Stimulated activated CD8-positive, alpha-beta memory T cell treated with anti-CD3 and anti-CD28 coated beads, Interleukin-2, amount 100 ng/mL, for 48 hours (primary cell): ENCODE measurements around the gene CDKN2B-AS1.

Experiments used
- DNase-seq, 2 donors: peaks; one replicate each; pipeline ENCODE4 v3.0.0-alpha.2; 2020; ENCODE audit warnings: low read depth in 2 of 2

The CDKN2B-AS1 gene

DNA sequence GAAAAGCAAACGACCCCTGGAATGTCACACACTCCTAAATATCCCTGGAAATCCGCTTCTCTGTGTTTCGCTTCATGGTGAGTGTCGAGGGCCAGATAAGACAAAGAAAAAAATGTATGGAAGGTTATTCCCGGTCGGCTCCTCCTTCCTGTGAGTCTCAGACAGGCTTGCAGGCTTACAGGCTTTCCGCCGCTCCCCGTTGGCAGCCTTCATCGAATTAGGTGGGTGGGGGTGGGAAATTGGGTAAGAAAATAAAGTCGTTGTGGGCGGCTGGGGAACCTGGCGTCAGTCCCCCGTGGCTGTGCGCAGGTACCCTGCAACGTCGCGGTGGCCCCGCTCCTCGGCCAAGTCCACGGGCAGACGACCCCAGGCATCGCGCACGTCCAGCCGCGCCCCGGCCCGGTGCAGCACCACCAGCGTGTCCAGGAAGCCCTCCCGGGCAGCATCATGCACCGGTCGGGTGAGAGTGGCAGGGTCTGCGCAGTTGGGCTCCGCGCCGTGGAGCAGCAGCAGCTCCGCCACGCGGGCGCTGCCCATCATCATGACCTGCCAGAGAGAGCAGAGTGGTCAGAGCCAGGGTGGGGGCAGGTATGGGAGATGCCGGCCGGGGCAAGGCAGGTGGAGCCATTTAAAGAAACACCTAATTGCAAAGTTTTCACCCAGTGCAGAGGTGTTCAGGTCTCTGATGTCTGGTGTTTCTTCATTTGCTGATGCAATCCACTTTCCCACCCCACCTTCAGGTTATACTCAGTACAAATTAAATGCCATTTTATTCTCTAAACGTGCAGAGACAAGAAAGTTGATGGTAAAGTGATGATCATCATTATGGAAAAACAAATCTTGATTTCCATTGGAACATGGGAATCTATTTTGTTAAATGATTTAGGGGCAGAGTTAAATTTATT lies 11.4 kb downstream of the CDKN2B-AS1 start:
- DNase-seq: no peak

DNA sequence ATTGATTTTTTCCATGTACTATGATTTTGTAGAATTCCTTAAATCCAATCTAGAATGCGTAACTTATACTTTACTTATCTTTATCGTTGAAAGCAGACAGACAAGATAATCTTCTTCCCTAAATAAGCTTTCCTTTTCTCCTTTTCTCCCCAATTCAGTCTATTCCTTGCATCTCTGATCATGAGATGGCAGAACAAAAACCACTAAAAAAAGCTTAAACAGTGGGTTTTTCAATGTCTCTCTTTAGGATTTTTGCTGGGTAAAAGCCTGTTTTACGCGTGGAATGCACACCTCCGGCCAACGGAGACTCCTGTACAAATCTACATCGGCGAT lies 13.8 kb downstream of the CDKN2B-AS1 start:
- DNase-seq: no peak

DNA sequence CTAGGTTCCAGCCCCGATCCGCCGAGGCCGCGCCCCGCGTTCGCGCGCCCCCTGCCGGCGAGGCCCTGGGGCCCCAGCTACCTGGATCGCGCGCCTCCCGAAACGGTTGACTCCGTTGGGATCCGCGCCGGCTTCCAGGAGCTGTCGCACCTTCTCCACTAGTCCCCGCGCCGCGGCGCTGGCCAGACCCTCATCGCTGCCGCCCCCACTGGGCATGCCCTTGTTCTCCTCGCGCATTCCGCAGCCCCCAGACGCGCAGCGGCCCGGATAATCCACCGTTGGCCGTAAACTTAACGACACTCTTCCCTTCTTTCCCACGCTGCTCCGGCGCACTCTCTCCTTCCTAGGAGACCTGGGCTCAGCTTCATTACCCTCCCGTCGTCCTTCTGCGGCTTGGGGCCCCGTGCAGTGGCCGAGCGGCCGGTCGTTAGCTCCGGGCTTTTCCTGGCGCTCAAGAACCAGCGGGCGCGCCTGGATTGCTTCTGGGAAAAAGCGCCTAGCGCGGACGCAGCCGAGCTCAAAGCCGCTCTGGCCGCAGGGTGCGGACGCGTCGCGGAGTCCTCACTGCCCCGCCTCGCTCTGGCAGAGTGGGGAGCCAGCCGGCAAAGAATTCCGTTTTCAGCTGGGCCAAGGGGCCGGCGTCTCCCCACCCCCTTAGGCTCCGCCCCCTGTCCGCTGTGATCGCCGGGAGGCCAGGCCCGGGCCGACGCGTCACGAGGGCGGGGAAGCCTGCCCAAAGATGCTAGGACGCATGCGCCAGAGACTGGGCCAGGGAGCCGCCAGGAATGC lies 14.3 kb downstream of the CDKN2B-AS1 start, which contains the start of gene CDKN2B:
TSS of gene CDKN2B (minus strand) at position 589 of the 789 bp plus-strand sequence. CDS start at position 237, 352 bp downstream.
- peak; percentile 66 to 76 for DNase-seq

DNA sequence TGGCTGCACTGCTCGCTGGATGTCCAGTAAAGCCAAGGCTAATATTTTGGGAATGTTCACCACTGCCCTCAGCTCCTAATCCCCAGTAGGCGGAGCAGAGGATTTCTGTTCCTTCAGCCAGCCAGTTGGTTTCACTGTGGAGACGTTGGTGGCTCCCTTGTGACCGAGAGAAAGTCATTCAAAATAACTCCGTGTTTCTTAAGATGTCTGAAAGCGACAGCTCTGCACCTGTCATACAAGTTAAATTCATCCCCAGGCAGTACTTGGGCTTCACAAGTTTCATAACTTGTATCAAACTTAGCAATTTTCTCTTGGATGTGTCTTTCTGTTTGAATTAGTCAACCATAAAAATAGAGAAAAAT lies 14.9 kb downstream of the CDKN2B-AS1 start:
- DNase-seq: no peak

DNA sequence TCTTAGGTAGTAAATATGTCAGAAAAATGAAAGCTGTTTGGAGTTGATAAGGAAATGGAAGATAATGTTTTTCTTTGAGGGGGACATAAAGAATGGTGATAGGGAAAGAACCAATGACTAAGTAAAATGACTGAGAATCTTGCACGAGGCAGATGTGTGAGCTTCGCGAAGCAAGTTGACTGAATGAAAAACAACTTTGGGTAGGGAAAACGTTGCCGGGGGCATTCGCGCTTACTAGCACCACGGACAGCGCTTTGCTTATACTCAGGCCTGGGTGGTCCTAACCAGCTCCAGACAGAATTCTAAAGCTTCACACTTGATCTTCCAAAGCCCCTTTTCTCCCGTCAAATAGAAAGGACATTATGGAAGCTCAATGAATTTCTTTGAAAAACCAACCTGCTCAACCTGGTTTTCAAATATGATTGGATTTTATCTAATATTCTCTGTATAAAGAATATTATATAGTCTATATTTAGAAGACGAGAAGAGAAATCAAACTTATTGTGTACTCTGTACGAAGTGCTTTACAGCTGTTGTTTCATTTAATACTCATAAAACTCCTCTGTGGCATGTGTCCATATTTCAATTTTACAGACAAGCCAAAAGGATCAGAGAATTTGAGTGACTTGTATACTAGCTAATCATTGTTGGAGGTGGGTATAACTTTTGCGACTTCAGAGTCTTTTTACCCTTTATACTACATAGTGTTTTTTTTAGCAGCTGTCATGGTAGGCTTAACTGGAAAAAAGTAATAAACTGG lies 16.5 kb downstream of the CDKN2B-AS1 start:
- DNase-seq: no peak

DNA sequence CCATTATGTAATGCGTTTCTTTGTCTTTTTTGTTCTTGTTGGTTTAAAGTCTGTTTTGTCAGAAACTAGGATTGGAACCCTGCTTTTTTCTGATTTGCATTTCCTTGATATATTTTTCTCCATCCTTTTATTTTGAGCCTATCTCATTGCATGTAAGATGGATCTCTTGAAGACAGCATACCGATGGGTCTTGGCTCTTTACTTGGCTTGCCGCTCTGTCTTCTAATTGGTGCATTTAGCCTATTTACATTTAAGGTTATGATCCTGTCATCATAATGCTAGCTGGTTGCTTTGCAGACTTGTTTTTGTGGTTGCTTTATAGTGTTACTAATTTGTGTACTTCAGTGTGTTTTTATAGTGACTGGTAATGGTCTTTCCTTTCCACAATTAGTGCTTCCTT lies 27.8 kb downstream of the CDKN2B-AS1 start:
- DNase-seq: no peak

DNA sequence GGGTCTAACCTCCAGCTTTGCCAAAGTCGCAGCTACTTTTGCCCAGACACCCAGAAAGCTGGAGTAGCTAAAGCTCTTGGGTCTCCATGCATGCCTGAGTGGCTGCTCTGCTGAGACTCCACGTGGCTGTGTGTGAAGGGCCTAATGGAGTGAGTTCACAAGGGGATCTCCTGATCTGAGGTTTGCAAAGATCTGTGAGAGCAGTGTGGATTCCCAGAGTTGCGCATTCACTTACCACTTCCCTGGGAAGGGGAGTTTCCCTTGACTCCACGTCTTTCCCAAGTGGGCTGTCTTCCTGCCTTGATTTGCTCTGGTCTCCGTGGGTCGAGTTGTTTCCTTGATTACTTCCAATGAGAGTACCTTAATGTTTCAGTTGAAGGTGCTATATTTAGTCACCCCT lies 32.1 kb downstream of the CDKN2B-AS1 start:
- DNase-seq: no peak

DNA sequence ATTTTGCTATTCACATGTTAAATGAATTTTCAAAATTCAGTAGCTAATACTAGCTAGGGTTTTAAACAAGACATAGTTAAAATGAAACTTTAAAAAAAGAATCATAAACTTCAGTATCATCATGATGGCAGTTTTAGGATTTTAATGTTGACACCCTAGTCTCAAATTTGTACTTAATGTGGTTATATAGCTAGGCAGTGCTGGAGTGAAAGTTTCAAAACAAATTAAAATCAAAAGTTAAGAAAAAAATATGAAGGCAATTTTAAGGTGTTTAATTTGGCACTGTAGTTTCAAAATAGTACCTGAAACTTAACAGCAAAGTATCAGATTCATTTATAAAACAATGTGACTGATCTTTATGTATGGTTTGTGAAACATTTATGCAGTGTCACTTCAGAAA lies 33.8 kb downstream of the CDKN2B-AS1 start:
- DNase-seq: no peak

DNA sequence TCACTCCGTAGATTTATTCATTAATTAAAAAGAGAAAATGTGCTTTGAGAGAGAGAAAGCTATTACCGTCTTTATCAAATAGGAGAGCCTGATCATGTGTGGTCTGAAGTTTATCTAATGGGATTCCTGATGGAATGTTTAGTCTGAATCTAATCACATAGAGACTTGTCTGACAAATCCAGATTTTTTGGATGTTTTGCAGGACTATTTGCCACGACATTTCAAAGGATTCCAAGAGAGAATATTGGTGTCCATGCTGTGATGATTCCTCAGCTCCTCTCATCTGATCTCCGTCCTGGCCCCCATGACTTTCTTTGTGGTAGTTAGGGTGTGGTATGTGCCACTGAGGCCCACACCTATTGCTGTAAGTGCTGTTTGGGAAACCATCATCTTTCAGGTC lies 34.6 kb downstream of the CDKN2B-AS1 start:
- no peak for DNase-seq

DNA sequence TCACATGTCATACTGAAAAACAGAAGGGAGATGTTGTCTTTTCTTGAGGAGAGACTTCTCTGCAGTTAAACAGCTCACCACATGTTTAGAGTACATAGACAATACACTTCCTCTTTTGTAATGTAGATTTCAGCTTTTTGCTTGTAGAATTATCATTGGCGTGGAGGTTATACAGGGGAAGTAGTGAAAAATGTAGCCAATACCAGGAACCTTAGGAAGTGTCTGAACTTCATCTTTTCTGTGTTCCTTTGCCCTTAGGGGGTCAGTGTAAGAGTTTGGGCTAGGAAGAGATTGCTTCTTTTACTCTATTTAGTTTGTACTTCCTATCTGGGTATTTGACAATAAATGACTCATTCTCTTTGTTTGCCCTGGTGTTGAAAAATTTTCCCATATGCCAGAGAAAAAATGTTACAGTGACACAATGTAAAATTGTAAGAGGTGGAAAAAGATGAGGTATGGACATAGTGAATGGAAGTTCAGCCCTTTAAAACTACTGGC lies 35.6 kb downstream of the CDKN2B-AS1 start:
- DNase-seq: no peak

DNA sequence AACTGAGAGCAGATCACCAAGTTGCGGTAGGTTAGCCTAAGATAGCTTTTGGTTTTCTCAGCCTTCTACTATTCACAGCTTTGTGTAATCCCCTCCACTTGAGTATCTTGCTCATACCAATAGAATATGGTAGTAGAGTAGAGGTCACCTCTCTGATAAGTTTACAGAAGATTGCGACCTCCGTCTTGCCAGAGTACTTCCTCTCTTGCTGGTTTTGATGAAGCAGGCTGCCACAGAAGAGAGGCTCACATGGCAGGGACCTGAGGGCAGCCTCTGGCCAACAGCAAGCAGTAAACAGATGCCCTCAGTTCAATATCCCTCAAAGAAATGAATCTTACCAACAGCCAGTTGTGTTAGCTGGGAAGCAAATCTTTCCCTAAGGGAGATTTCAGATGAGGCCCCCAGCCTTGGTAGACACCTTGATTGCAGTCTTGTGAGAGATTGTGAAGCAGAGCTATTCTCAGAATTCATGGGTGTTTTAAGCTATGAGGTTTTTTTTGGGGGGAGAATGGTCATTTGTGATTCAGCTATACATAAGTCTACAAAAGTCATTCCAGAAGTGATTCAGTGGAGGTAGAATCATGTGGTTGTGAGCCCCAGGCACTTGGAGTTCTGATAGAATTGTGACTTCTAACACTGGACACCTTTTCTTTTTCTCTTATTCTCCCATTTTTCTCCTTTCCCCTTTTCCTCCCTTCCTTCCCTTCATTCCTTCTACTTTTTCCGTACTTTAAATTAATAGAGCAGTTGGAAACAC lies 37.2 kb downstream of the CDKN2B-AS1 start:
- DNase-seq: no peak

DNA sequence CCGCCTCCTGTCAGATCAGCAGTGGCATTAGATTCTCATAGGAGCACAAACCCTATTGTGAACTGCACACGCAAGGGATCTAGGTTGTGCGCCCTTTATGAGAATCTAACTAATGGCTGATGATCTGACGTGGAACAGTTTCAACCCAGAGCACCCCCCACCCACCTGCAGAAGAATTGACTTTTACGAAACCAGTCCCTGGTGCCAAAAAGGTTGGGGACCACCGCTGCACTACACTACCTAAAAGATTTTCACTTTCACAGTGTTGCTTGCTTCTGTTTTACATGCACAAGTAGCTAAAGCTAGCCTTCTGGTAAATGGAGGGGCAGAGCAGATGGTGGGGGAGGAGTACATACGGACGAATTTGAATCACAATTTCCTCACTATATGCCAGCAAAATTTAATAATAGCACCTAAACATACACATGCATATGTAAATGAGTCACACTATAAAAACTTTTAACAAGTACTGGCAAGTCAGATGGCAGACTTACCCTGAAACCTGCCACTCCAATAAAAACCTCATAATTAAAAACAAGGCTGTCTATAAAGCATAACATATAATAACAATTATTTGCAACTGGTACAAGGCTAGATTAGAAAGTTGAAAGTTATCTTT lies 38.5 kb downstream of the CDKN2B-AS1 start:
- DNase-seq: no peak

DNA sequence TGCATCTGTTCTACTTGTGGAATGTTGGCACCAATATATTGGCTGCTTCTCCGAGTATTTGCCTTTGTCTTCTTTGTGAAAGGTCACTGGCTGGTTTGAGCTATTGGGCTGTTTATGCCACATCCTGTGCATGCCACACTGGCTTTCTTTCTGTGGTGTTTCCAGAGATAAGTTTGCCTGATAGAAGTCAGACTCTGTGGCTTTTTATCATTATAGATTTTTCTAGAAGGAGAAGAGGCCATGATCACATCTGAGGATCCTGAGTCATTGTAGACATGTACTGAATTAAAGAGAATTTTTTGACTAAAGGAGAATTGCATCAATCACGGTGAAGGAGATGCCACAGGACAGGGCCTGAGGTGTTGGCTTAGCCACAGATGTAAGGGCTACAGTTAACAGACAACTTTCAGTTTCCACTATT lies 41.0 kb downstream of the CDKN2B-AS1 start:
- DNase-seq: no peak

DNA sequence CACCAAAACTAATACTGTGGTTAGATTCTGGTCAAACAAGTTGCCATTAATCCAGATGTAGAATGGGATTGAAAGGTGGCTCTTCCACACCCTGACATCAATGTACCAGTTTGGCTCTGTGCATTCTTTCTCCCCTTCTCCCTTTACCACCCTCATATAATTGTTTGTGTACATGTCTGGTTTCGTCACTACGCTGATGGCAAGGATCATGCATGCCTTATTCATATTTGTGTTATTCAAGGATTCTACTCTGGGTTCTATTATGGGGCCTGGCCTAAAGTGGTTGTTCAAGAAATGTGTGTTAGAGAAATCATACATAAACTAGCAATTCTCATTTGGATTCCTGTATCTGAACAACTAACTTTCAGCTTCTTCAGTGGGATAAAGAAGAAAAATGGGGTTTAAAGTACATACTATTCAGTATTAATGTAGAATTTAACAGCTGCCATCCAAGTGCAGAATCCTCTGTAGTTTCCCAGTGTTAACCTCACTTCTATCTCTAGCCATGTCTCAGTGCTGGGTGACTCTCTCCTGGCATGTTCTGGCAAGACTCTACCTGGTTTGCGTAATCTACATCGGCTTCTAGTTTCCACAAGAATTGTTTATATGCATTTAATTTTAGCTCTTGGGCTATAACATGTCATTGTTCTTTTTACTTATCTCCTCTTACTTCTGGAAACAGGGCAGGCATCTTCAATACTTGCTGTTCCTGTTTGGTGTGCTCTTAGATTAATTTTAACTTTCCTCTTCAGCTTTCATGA lies 42.5 kb downstream of the CDKN2B-AS1 start:
- no peak for DNase-seq

DNA sequence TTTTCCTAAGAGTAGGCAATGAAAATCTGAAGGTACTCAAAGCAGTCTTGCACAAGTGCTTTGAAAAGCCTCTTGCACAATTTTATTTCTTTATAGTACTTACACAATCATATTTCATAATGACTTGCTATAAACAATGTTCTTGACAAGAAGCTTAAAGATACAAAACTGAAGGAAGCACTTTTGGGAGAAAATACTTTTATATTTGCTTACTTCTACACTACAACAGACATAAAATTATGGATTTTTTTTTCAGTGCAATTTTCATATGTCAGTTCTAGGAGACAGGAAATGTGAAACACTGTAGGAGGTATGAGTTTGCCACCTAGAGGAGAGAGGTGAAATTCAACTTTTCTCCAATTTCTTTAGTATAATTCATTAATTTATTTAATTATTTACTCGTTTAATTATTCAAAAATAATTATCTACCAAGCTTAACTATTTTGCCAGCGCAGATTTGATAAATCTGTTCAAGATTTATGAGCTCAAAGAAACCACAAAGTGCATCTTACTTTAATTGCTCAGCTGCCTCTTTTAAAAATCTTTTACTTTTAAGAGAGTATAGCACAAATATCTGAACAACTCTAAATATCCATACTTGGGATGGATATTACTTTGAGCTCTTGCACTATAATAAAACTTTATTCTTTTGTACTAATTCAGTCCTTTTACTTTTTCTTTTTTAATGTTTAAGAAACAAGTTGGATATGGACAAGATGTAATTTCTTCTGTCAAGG lies 43.5 kb downstream of the CDKN2B-AS1 start:
- no peak for DNase-seq

DNA sequence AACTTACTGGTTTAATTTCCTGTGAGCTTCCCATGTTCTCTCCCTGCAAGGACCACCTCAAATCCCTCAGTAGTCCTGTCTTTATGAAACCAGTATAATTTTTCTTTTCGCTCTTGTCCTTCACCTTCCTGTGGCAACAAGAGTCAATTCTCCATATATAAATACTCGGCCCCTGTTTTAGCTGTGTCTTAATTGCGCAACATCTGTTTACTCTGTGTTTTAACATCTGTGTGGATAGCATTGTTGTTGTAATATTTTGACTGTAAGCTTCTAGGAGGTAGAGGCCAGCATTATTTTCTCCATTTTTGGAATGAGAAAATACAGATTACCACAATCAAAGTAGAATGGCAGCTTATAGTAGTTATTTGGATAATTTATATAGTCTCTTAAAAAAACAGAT lies 44.7 kb downstream of the CDKN2B-AS1 start:
- no peak for DNase-seq

DNA sequence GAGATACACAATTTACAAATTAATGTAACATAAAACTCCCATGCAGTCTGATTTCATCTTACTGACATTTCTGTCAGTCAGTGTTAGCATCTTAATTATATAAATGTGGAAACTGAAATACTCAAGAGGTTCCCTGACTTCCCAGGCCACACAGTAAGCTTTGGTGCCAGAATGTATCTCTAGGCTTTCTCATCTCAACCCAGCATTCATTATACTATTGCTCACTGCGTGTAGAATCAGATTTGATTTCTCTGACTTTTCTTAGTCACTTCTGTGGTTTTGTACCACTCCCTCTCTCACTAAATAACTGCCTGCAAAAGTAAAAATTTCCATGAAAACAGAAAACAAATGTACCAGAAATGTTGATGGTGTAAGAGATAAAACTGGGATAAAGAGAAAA lies 46.2 kb downstream of the CDKN2B-AS1 start:
- DNase-seq: no peak

DNA sequence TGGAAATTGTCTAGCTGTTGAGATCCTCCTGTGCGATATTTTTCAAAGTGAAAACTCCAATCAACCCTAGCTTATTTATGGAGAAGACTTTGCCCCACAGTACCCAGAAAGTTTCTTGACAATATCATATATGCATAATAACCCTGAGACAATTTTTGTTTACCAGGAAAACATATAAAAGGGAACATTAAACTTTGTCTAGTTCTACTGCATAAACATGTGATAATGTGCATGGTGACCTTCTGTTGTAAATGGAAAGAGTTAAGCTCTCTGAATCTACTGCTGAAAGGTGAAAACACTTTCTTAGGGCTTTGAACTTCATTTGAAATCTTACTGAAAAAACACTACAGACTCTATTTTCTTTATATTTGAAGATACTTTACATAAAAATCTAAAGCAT lies 46.8 kb downstream of the CDKN2B-AS1 start:
- DNase-seq: no peak

DNA sequence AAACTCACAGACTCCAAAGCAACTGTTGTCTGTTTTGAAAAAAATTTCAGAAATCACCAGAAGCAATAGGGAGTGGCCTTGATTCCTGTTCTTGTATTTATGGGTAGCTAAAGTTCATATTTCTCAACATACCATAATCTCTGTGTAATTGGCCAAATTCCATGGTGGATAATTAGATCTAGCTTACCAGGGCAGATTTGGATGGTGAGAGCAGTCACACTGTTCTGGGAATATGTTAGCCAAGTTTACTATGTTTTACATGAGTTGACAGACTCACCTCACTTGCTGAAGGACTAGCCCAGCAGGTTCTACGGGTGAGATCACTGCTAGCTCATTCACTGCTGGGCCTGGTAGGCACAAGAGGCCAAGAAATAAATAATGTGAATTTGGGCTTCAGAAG lies 47.2 kb downstream of the CDKN2B-AS1 start:
- no peak for DNase-seq
